ENCODE measurements around the gene OGDH. TPM values are rescaled to one million over a fixed set of nuclear protein-coding genes. Genes with fewer than 3 reads are reported as not detected.

The OGDH gene
- total RNA-seq, 2 donors from 2014 or later, result 53.2 to 106 TPM

DNA sequence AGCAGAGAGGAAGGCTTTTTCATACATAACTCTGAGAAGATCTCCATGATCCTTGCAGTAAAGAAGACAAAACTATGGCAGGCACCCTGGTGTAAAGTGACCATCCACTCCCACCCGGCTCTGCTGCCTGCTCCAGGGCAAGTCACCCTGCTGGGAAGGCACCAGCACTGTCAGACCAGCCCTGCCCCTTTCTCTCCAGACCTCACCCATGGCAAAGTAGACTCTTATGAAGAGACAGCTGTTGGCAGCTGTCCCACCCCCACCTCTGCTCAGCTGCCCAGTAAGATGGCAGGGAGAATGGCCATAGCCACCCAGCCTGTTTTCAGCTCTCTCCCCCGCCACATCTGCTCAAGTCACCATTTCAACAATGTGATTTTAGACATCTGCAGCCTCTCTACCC lies 133.6 kb downstream of the OGDH start:
- Mint-ChIP-seq H3K36me3 (no peaks in the 10 kb centered on the region), H3K27ac (no peak overlapping the region), H3K9me3 (no peaks in the 10 kb centered on the region)
- ATAC-seq (no peak), DNase-seq (ENCODE audit: low spot score in 2 of 2) (no peak)

DNA sequence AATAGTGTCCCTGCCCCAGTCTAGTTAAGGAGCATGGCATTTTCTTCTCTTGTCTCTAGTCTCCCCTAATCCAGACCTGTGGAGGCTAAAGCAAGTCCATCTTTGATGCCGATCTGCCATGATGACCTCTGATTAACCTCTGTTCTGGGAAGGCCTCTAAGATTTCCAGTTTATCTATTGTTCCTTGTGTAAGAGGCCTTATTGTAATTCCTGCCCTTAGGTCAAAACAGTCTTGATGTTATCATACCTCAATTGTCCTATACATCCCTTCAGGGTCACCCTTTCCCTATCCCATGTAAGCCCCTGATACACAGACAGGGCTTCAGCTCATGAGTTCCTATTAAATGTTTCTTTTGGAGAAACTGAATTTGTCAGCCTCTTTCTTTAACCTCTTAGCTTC lies 137.3 kb downstream of the OGDH start:
- DNase-seq (ENCODE audit: low spot score in 2 of 2) (no peak), ATAC-seq (no peak)
- H3K9me3 Mint-ChIP-seq, result no peaks in the 10 kb centered on the region

DNA sequence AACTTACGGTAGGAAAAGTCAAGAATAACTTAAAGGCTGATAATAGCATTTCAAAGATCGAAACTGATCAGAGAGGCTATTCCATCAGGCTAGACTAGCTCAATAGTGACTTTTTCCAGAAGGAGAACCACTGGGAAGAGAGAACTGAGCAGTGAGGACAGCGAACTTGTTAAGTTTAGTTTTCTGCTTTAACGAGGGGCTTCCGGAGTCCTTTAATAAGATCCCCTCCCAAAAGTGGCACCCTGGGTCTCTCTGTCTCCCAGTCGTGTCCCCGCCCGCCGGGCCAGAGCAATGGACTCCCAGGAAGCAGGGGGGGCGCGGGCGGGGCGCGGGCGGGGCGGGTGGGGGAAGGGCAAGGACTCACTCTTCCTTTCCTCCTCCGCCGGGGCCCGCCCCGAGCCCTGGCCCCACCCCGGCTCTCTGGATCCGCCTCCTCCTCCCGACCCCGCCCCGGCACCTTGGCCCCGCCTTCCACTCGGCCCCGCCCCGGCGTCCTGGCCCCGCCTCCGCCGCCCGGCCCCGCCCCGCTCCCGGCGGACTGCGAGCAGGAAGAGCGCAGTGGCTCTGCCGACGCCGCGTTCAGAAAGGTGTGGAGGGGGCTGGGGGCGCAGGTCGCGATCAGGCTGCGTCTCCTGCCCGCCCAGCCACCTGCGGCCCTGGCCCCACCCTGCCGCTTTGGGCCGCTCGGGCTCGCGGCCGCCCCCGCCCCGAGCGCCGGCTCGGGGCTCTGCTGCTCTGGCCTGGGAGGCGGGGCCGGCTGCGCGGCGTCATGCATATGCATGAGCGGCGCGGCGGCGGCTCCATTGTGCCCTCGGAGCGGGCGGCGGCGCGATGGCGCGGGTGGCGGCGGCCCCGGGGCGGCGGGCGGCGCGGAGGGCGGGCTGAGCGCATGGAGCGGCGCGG lies 141.9 kb downstream of the OGDH start, which contains the start of gene ZMIZ2:
TSS of gene ZMIZ2 (plus strand) at position 803 of the 903 bp plus-strand sequence. CDS start 7,403 bp downstream, outside the sequence.
- H3K36me3 Mint-ChIP-seq, result peaks cover 18% of the 10 kb centered on the region in 2 donors
- DNase-seq (ENCODE audit: low spot score in 2 of 2), result peak; percentile 91 to 94

More for the DNA sequence above, 137.3 kb downstream of the OGDH start:
- Mint-ChIP-seq H3K36me3 (no peaks in the 10 kb centered on the region), H3K27ac (no peak overlapping the region)

DNA sequence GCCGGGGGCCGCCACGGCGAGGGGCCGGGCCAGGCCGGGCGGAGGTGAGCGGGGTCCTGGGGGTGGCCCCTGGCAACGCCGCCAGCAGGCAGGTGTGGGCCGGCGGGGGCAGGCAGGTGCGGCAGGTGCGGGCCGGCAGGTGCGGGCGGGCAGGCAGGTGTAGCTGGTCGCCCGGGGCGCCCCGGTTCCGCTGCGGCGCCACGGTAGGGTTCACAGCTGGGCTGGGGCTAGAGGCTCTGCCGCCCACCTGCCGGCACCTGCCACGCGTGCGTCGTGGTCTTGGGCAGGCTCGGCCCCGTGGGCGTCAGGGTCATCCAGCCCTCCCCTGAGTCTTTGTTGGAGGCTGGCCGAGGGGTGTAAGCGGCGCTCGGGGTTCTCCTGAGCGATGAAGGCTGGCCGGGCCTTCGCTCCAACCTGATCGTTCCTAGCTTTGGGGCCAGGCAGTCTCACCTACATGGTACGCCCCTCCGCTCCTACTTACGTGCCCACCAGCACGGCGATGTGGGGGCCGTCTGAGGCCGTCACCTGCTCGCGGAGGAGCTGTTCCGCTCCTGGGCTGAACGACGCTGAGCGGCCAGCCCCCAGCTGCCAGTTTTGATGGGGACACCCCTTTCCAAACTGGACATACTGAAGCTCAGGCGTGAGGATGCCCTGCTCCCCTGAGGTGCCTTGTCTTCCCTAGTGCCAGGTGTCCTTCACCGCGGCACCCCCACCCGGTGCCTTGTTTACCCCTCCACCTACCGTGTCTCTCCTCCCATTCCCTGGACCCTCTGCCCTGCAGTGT lies 142.7 kb downstream of the OGDH start:
- DNase-seq (ENCODE audit: low spot score in 2 of 2) (no peak), ATAC-seq (peak in 1 of 2 donors; percentile 20)
- peak overlapping the region; percentile 90 to 91 for H3K27ac Mint-ChIP-seq
- H3K9me3 Mint-ChIP-seq, result no peaks in the 10 kb centered on the region
- peaks cover 18% of the 10 kb centered on the region in 2 donors for H3K36me3 Mint-ChIP-seq

More for the DNA sequence above, 141.9 kb downstream of the OGDH start, which contains the start of gene ZMIZ2:
- H3K9me3 Mint-ChIP-seq, result no peaks in the 10 kb centered on the region
- ATAC-seq, result peak; percentile 81 to 89
- peak within 1 kb of the TSS; percentile 90 to 91 for H3K27ac Mint-ChIP-seq

DNA sequence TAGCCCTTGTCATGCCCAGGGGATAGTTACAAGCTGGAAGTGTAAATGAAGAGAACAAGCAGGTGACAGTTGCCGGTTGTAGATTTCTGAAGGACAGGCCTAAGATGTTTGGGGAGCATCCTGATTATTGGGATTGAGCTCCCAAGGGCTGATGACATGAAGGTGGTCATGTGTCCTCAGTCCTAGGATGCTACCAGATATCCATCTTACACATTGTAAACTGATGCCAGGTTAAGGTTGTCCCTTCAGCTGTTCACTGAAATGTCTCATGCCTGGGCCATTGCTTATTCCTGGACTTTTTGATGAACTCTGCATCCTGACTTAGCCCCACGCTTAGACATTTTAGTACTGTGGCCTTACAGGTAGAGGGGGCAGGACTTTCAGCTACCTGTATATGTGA lies 143.6 kb downstream of the OGDH start:
- ATAC-seq, result no peak
- no peaks in the 10 kb centered on the region for H3K9me3 Mint-ChIP-seq

DNA sequence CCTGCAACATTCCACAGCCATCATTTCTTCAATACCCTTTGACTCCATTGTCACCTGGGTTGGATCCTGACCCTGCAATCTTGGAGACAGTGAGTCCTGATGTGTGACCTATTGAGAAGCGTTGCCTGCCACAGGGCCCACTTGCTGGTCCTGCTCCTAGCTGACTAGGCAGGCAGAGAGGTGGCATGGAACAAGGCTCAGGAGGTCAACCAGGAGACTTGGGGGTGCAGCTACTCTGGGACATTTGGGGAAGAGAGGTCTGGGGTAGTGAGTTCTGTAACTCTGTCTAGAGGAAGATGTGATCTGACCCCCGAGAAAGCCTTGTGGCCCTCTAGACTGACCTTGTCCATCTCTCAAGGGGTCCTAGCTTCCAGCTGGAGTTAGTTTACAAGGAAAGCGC lies 144.0 kb downstream of the OGDH start:
- no peak for DNase-seq (ENCODE audit: low spot score in 2 of 2)
- Mint-ChIP-seq H3K36me3 (peaks cover 18% of the 10 kb centered on the region in 2 donors), H3K9me3 (no peaks in the 10 kb centered on the region)

More for the DNA sequence above, 143.6 kb downstream of the OGDH start:
- peaks cover 18% of the 10 kb centered on the region in 2 donors for H3K36me3 Mint-ChIP-seq
- no peak for DNase-seq (ENCODE audit: low spot score in 2 of 2)
- peak overlapping the region; percentile 90 to 91 for H3K27ac Mint-ChIP-seq

DNA sequence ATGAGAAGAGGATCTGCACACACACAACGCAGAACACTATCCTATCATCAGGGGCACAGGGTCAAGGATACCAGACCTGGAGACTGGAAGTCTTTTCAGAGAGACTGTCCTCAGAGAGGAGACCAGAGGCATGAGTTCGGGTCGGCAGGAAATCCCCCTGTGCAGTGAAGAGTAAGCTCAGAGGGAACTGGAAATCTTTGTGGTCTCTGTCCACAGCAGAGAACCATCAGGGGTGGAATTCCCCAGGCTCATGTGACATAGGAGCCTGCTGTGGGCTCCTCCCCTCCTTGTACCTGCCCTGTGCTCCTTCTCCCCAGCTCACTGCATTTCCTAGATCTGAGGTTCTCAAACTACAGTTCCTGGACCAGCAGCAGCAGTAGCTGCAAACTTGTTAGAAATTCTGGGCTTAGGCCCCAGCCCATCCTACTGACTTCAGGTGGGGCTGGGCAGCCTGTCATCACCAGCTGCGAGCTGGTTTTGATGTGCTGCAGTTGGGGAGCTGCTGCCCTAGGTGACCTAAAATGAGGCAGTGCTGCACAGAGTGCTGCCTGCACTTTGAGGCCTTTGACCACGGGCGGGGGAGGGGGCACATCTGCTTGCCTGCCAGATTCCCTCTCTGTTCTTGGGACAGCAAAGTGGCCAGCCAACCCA lies 144.6 kb downstream of the OGDH start:
- DNase-seq (ENCODE audit: low spot score in 2 of 2) (peak; percentile 29 to 76), ATAC-seq (peak; percentile 39 to 75)
- Mint-ChIP-seq H3K27ac (peak overlapping the region; percentile 44 to 72), H3K9me3 (no peaks in the 10 kb centered on the region), H3K36me3 (peaks cover 18% of the 10 kb centered on the region in 2 donors)

More for the DNA sequence above, 144.0 kb downstream of the OGDH start:
- no peak for ATAC-seq
- peak overlapping the region; percentile 37 to 44 for H3K27ac Mint-ChIP-seq

DNA sequence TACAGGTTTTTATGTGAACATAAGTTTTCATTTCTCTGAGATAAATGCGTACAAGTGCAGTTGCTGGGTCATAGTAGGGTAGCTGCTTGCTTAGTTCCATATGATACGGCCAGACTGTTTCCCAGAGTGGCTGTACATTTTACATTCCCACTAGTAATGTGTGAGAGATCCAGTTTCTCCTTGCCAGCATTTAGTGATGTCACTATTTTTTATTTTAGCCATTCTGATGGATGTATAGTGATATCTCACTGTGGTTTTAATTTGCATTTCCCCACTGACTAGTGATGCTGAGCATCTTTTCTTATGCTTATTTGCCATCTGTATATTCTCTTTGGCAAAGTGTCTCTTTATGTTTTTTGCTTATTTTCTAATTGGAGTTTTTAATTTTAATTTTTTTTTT lies 146.4 kb downstream of the OGDH start:
- ATAC-seq (no peak), DNase-seq (ENCODE audit: low spot score in 2 of 2) (no peak)
- Mint-ChIP-seq H3K27ac (peak overlapping the region; percentile 44 to 63), H3K9me3 (no peaks in the 10 kb centered on the region), H3K36me3 (peaks cover 18% of the 10 kb centered on the region in 2 donors)

DNA sequence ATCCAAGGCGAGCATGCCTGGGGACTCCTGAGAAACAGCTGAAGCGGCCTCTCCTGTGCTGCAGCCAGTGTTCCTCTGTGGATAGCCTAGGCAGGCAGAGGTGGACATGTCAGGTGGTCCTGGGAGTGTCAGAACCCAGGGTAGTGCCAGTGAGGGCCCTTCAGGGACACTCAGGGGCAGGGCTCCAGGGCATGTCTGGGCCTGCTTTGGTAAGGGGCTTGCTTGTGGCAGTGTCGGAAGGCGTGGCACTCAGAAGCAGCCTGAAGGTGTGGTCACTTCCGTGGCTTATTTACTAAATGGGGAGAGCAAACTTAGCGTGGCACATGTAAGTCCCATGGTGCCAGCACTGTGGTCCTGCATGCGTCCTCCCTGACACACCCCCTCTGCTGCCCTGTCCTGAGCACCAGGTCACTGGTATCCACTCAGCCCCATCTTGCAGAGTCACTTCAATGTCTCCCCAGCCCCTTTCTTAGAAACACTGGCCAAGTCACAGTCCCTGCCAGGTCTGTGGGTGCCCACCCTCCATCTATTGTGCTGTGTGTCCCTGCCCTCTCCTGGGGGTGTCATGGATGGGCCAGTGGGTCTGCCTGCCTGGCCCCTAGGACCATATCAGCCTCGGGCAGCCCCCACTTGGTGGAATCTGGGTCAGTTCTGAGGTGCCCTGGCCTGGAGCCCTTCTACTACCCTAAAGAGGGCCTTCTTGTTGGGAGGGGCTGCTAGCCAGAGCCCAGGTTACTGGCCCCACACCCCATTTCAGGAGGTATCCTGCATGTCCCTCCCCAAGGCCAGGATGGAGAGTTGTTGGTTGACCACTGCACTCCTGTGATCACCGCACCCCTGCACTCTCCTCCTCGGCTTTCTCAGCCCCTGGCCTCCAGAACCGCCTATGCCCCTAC lies 148.6 kb downstream of the OGDH start:
- no peak for DNase-seq (ENCODE audit: low spot score in 2 of 2)
- no peak for ATAC-seq
- Mint-ChIP-seq H3K27ac (peak overlapping the region; percentile 79 to 85), H3K9me3 (no peaks in the 10 kb centered on the region), H3K36me3 (peaks cover 9 to 10% of the 10 kb centered on the region in 2 donors)

DNA sequence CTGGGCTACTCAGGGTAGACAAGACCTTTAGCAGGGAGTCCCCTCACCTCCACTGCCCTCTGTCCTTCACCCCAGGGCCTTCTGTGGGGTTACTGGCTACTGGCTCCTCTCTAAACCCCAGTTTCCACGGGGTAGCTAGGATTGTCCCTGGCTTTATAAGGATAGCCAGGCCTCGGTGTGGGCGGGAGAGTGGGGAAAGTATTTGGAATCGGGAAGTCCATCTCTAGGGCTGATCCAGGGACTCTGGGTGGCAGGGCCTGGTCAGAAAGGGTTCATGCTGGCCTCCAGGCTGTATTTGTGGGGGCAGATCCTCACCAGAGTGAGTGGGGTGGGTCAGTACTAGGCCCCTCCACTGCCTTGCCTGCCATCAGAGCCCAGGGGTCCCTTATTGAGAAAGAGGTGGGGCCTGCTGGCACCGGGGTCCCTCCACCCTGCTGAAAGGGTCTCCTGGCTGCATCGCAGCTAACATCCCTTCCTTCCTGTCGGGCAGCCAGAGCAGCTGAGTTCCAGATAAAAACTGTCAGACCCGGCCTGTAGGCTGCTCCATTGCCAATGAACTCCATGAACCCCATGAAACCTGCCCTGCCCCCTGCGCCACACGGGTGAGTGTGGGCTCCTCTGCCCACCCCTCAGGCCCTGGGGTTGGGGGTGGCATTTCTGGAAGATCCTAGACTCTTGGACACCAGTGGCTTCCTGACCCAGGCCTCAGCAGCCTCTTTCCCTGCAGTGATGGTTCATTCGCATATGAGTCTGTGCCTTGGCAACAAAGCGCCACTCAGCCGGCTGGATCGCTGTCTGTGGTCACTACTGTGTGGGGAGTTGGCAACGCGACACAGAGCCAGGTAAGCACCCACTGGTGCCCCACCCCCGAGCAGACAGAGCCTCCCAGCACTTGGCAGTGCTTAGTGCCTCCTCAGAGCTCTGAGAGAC lies 149.5 kb downstream of the OGDH start:
- Mint-ChIP-seq H3K27ac (peak overlapping the region; percentile 74 to 85), H3K9me3 (no peaks in the 10 kb centered on the region), H3K36me3 (peaks cover 9 to 10% of the 10 kb centered on the region in 2 donors)
- DNase-seq (ENCODE audit: low spot score in 2 of 2) (no peak), ATAC-seq (no peak)

DNA sequence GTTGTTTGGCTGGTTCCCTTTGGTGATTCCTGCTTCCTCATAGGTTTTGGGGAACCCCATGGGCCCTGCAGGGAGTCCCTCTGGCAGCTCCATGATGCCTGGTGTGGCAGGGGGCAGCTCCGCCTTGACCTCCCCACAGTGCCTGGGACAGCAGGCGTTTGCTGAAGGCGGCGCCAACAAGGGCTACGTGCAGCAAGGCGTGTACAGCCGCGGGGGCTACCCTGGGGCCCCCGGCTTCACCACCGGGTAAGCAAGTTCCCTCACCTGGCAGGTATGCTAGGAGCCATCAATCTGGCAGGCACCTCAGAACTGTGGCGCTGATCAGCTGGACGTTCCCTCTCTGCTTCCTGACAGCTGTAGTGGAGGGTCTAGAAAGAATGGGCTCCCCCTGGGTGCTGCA lies 150.5 kb downstream of the OGDH start:
- no peaks in the 10 kb centered on the region for H3K9me3 Mint-ChIP-seq
- H3K36me3 Mint-ChIP-seq, result peaks cover 5 to 6% of the 10 kb centered on the region in 2 donors
- ATAC-seq (no peak), DNase-seq (ENCODE audit: low spot score in 2 of 2) (no peak)
- no peak overlapping the region for H3K27ac Mint-ChIP-seq

DNA sequence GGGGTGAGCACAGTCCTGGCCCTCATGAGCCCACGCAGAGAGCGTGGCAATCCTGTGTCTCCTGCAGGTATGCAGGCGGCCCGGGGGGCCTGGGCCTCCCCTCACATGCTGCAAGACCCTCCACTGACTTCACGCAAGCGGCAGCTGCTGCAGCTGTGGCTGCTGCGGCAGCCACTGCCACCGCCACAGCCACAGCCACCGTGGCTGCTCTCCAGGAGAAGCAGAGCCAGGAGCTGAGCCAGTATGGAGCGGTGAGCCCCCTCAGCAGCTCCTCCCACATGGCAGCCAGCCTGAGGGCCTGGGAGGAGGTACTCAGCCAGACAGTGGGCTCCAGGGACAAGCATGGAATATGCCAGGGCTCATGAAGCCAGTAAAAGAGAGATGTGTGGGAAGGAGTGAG lies 150.9 kb downstream of the OGDH start:
- DNase-seq (ENCODE audit: low spot score in 2 of 2), result no peak
- H3K27ac Mint-ChIP-seq, result no peak overlapping the region
- no peaks in the 10 kb centered on the region for H3K9me3 Mint-ChIP-seq
- H3K36me3 Mint-ChIP-seq, result peaks cover 4% of the 10 kb centered on the region in 2 donors
- no peak for ATAC-seq

DNA sequence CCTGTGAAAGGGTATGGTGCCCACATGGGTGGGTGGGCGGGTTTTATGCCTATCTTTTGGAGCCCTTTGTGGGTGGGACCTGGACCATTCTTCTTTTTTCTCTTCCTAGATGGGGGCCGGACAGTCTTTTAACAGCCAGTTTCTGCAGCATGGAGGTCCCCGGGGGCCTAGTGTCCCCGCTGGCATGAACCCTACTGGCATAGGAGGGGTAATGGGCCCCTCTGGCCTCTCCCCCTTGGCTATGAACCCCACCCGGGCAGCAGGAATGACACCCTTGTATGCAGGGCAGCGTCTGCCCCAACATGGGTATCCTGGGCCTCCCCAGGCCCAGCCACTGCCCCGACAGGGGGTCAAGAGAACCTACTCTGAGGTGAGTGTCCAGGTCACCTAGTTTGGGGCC lies 151.3 kb downstream of the OGDH start:
- Mint-ChIP-seq H3K36me3 (no peaks in the 10 kb centered on the region), H3K27ac (peak overlapping the region in 1 of 2 donors; percentile 14), H3K9me3 (no peaks in the 10 kb centered on the region)
- DNase-seq (ENCODE audit: low spot score in 2 of 2) (no peak), ATAC-seq (no peak)

Measured in activated naive CD4-positive, alpha-beta T cell treated with anti-CD3 and anti-CD28 coated beads, Interleukin-2, amount 50 U/mL, for 72 hours (primary cell).